ENCODE results near the gene CPSF2.

CPSF2 gene

GRCh38 chr14:92215579-92215978 is 93.8 kb downstream of the CPSF2 start:
- in situ Hi-C loops (cut with MboI; ENCODE audit: low pct_unique_long_range_greater_than_20kb, low sequenced_read_pairs, unreplicated experiment): no loop called here
- DNase-seq (ENCODE audit: low spot score): no peak
- TF ChIP-seq, protein P1, sequence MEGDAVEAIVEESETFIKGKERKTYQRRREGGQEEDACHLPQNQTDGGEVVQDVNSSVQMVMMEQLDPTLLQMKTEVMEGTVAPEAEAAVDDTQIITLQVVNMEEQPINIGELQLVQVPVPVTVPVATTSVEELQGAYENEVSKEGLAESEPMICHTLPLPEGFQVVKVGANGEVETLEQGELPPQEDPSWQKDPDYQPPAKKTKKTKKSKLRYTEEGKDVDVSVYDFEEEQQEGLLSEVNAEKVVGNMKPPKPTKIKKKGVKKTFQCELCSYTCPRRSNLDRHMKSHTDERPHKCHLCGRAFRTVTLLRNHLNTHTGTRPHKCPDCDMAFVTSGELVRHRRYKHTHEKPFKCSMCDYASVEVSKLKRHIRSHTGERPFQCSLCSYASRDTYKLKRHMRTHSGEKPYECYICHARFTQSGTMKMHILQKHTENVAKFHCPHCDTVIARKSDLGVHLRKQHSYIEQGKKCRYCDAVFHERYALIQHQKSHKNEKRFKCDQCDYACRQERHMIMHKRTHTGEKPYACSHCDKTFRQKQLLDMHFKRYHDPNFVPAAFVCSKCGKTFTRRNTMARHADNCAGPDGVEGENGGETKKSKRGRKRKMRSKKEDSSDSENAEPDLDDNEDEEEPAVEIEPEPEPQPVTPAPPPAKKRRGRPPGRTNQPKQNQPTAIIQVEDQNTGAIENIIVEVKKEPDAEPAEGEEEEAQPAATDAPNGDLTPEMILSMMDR (IDR thresholded peaks at IDR 0.05; ENCODE audit: extremely low read depth, insufficient read depth, missing control alignments): no peak

DNA sequence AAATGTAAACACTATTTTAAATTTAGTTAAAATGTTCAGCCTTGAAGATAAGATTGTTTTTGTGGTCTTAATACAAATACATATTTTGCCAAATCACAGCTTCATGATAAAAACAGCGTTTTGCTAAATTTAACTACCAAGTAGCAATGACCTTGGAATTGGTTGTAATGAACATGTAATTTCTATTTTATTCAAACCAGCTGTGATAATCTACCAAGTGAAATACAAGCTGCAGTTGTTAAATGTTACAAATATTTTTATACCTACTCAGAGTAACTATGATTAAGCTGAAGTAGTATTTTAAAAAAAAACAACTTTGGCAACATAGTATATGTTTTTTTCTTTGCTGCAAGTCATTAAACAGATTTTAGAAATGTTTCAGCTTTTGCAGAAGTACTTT is 96.2 kb downstream of the CPSF2 start:
- DNase-seq (ENCODE audit: low spot score): no peak
- in situ Hi-C loops (cut with MboI; ENCODE audit: low pct_unique_long_range_greater_than_20kb, low sequenced_read_pairs, unreplicated experiment): no loop called here
- TF ChIP-seq, protein P1 (IDR thresholded peaks at IDR 0.05; ENCODE audit: extremely low read depth, insufficient read depth, missing control alignments): no peak
